HG03520 (cell line): ENCODE data around the gene EML6.

Experiments used
- ATAC-seq: cut with Tn5 transposase; IDR thresholded peaks from one replicate; pipeline ENCODE4 v1.9.1; 2021; ENCODE audit warnings: mild to moderate bottlenecking, moderate library complexity; ENCODE audit not compliant: unreplicated experiment

The EML6 gene

DNA sequence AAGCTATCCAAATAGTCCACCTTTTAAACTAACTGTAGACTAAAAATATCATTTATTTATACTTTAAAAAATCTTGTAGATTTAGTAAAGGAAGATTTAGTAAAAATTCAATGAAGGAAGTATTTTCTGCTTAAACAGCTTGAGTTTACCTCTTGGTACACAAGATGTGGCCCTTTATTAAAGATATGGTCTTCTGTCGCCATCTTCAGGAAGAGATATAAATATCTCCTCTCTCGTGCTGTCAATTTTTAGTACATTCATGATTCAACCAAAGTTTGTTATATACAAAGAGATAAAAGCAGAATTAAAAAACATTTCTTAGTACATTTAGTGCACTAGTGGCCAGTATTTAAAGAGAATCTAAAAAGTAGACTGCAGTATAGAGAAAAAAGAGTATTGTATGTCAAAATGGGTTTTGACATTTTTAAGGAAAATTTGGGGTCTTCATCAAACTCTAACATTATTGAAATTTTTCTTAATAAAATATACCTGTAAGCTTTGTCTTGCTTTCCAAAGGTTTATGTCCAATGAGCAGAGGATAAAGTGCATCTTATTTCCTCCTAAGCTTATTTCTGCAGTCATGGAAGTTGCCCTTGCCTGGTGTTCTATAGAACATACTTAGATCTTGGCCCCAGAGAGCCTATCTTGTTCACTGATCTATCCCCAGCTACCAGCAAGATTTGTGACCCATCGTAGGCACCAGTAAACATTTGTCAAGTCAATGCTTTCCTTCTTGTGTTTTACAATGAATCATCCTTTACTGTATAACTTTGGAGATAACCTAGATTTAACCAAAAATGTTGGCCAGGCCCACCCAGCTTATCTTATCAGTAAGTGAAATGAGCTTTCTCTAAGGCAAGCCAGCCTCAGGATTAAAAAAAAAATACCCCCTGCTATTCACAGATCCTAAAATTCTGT, 18.5 kb upstream of the EML6 start:
- no peak for ATAC-seq

DNA sequence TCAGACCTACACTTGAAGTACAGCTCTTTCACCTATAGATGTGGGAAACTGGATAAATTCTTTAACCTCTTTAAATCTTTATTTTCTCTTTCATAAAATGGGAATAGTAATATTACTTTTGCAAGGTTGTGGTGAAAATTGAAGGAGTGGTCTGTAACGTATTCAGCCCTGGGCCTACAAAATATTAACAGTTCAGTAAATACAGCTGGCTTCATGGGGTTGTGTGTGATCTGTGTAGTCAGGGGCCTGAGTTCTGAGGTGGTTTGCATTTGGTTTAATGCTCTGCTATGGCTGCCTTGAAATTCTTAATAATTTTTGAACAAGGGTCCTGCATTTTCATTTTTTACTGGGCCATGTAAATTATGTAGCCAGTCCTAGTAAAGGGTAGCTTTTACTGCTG, 16.8 kb upstream of the EML6 start:
- ATAC-seq, result no peak

DNA sequence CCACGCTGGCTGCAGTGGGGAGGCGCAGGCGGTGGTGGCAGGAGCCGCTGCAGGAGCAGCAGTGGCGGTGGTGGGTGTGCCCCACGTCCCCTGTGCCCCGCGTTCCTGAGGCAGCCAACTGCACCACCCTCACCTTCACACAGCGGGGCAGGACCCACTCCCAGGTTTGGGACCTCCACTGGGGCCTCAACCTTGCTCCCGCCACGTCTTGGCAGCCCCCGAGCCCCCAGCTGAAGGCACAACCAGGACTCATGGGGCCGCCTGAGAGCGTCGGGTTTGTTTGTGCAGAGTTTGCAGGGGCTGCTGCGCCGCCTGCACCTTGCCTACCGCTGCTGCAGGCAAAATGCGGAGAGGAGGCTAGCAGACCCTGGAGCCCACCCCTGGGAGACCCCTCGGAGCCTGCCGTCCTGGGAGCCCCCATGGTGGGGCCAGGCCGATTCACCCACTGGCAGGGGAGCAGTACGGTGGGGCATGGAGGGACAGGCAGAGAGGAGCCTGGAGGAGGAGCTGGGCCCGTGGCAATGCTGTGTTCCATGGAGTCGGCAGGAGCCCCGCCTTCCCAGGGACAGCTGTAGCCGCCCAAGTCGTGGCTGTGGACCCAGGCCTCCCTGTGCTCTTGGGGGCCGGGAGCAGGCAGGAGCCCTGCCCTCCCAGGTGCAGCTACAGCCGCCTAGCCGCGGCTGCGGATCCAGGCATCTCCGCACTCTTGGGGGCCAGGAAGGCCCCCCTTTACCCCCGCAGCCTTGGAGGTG, 14.7 kb upstream of the EML6 start:
- no peak for ATAC-seq

DNA sequence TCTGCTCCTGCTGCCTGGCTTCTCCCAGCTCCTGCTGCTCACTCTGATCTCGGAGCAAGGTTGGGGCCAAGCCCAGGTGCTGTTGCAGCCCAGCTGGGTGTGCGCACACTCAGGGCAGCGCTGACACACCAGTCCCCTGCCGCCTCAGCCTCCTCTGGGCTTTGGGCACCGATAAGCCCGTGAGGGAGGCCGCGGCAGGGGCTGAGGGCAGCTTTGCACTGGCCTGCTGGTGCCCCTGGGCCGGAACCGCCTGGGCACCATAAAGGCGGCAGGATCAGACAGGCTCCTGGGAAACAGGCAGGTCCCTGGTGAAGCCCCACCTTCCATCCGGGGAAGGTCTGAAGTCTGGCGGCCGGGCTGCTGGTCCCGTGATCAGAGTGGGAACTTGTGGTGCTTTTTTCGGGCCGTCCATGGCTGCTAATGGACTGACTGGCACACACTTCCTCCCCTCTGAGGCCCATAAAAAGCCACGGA, 14.1 kb upstream of the EML6 start:
- ATAC-seq, result no peak

DNA sequence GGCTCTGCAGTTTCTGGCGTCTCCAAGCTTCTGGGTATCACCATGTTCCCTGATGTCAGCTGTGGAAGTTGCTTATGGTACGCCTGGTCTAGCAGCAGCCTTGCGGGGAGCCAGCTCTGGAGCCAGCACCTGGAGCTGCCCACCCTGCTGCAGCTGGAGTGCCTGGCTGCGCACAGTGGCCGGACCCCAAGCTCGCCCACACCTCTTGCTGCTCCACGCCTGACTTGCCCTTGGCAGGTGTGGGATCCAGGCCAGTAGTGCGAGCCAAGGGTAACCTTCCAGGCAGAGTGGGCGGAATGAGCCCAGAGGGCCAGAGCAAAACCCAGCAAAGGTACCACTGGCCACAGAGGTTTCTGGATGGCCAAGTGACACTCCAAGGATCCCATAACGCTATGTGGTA, 13.2 kb upstream of the EML6 start:
- ATAC-seq, result no peak

DNA sequence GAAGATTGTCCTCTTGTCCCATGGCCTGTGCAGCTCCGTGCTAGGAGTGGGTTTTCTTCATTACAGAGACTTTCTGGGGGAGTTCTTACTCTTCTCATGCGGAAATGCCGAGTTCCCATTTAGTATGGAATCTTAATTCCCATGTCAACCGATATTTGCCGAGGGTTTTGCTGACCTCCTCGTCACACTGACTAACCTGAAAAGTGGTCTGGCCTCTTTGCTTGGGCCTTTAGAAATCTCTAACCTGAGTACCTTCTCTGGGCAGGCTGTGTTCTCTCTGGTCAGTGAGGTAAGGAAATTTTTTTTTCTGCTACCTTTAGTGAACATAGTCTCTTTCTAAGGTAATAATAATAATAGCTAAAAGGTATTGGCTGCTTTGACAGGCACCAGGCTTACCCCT, 10.9 kb upstream of the EML6 start:
- no peak for ATAC-seq

DNA sequence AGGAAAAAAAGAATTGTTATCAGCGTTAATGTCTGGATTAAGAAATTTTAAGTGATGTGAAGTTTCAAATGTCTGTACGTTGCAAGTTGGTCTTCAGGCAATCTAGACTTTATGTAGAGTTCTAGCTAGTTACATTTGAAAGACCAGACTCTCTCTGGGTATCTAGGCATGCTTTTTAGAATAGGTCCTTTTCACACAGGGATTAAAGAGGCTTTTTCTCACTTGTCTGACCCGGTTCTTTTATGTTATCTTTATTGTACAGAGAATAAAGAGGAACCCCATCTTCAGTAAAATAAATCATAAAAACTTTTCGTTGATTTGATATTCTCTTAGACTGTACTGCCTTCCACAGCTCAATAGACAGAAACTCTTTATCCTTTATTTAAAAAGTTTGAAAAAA, 8.5 kb upstream of the EML6 start:
- ATAC-seq, result no peak

DNA sequence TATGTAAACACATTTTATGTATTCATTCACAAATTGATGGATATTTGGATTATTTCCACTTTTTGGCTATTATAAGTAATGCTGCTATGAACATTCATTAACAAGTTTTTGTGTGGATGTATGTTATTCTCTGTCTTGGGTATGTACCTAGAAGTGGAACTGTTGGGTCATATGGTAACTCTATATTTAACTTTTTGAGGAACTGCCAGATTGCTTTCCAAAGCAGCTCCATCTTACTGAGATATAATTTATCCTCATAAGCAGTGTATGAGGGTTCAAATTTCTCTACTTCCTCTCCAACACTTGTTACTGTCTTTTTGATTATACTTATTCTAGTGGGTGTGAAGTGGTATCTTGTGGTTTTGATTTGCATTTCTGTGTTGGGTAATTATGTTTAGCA, 7.1 kb upstream of the EML6 start:
- ATAC-seq, result no peak

DNA sequence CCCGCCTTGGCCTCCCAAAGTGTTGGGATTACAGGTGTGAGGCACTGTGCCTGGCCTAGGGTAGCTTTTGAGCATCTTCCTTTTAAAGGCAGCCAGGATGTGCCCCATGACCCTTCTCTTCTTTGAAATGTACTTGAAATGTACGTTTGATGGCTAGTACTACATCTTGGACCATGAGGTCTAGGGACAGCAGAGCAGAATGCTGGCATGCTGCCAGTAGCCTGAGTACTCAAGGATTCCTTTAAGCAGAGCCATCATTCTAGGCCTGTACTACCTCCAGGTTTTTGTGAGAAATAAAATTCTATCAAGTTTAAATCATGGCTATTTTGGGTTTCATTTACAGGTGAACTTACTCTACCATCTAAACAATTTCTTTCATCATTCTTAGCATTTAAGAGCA, 2.9 kb upstream of the EML6 start:
- no peak for ATAC-seq

DNA sequence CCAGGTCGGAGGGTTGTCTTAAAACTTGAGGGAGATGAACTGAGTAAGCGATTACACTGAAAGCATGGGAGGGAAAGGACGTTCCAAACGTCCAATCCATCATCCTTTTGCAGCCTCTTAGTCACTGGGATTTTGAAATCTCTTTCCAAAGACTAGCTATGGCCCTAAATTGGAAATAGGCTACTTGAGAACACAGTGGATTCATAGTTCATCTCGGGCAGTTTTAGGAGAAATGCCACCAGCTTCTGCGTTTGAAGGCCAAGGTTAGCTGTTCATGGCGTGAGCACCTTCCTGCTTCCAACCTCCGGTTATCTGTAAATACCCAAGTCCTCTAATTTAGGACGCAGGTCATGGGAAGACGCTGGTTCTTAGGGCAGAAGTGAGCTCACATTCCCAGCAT, 821 bp upstream of the EML6 start:
- no peak for ATAC-seq

DNA sequence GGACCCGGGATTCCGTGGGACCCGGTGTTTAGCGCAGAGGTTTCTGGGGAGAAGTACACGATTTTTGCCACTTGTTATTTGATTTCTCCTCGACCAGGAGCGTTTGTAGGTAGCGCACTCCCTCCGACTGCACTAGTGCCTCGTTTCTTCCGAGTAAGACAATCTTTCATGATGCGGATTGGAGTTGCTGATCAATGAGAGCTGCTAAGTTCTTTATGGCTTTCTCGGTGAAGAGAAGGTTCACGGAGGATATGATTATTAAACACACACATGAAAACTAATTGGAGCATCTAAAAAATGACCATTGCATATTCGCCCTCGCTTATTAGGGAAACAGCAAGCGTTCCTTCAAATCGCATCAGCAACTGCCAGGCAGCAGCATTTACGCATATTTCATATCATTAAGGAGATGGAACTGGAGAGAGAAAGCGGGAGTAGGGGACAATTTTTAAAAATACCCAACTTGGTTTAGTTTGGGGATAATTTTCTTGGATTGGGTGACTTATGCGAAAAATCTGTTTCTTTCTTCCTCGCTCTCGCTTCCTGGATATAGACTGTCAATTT, 616 bp downstream of the EML6 start:
- ATAC-seq, result no peak

DNA sequence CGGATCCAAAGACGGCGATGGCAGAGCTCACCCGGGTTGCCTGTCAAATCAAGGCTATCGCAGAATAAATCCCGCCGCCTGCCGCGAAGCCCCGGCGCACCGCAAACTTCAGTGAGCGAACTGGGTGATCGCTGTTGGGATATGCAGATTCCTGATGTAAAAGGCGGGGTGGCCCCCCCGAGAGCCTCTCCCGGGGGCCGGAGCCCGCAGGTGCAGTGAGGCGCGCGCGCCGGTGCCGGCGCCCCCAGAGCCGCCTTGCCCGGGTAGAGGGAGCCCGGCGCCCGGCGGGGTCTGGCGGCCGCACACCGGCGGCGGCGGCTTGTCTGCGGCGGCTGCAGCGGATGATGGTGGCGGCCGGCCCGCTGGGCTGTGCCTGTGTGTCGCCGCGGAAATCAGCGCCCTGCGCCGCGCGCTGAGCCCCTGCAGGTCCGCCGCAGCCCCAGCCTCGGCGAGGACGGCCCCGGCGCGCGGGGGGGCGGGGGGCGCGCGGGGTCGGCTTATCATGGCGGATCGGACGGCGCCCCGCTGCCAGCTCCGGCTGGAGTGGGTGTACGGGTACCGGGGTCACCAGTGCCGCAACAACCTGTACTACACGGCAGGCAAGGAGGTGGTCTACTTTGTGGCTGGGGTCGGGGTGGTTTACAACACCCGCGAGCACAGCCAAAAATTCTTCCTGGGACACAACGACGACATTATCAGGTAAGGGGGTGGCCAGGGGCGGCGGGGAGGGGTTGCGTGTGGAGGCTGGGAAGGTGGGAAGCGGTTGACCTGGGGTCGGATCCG, 1.3 kb downstream of the EML6 start:
- no peak for ATAC-seq

DNA sequence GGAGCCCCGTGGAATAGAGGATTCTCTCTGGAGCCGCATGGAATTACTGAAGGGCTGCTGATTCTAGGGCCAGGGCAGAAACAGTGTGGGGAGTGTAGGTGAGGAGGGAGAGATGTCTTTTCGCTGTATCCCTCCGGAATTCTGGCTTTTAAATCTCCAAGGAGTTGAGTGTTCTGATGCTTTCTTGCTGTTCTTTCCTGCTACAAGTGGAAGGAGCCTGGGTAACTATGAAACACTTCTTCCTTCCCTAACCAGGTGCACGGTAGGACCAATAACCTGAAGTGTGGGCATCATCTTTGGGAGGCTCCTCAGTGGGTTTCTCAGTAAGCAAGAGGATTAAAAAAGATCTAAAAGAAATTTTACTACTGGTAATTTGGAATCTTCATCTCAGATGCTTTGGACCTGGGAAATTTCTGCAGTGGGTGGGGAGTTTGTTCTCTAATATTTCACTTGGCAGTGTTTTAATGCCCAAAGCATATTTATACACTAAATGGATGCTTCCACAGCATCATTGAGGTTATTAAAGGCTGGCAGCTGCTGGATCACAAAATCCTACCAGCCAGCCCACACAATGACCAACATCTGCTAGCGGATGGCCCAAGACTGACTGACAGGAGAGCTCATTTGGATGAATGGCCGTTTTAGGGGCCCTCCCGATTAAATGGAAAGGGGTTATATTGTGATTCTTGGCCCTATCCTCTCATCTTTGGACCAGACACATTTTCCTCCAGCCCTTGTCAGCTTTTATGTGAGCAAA, 2.1 kb downstream of the EML6 start:
- ATAC-seq, result no peak

DNA sequence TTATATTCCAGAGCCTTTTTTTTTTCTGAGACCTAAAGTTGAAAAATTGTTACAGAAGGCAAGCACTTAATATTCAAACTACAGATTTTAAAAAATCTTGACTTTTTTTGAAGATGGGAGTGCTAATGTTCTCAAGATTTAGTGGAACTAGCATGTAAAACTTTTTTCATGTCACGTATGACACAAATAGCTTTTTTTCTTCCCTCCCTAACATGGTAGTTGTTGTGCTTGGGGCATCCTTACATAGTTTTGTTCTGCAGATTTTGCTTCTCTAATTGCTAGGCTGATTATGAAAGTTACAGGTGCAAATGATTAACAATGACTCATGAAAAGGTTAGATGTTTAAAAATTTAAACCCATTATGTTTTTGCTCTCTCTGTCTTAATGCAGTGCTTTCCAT, 3.0 kb downstream of the EML6 start:
- no peak for ATAC-seq

DNA sequence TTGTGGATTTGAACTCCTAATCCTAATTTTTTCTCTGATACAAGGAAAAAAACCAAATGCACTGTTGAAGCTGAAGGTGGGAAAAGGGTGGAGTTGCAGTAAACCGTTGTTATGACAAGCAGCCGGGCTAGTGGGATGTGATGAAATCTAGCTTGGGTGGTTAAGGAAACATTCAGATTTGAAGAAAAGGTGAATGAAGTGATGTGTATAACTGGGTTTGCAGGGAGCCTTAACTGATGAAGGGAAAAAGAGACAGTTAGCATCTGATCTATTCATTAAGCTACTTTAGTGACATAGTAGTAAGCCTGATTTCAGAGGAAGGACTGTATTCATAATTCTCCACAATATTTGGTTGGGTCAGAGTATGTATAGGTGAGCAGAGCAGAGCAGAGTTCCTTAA, 3.5 kb downstream of the EML6 start:
- no peak for ATAC-seq

DNA sequence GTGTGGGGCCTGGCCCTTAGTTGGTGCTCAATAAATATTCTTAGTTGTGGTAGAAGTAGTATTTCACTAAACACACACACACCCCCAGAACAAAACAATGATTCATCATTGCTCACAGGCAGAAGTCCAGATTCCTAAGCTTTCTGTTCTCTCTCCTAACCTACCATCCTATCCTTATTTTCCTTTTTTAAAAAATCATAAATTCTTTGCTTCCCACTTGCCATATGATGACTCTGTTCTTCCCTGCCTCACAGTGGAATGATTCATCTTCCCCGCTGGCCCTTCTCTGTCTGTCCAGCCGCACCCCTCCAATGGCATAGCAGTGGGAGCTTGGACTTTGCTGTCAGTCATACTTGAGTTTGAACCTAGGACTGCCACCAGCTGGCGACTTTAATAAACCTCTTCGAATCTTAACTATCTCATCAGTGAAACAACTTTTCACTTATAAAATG, 5.2 kb downstream of the EML6 start:
- ATAC-seq, result no peak

DNA sequence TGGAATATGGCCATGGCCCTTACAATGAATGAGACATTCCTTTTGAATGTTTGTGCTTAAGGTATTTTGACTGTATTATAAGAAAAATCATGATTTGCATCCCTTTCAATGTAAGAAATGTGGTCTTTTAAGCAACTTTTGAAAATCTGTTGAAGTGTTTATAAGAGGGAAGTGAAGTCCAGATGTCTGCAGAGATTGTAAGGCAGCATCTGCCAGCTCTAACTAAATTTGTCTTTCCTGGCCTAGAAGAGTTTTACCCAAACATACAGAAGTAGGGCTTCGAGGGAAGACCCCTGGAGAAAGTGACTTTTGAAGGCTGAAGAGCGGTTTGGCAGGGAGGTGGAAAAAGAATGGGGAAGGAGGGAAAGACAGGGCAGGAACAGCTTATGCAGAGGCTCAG, 12.2 kb downstream of the EML6 start:
- ATAC-seq, result no peak

DNA sequence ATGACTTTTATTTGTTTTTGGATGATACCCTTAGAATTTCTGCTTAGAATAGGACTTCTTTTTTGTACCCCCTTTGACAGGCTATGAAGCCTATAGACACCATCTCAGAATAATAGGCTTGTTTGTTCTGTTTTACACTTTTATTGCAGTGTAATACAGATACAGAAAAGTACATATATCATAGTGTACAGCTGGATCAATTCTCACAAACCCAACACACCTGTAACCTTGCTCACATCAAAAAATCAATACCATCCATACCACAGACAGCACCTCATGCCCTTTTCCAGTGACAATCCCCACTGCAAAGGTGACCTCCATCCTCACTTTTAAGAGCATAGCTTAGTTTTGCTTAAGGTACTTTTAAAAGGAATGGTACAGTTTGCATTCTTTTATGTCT, 14.8 kb downstream of the EML6 start:
- no peak for ATAC-seq

DNA sequence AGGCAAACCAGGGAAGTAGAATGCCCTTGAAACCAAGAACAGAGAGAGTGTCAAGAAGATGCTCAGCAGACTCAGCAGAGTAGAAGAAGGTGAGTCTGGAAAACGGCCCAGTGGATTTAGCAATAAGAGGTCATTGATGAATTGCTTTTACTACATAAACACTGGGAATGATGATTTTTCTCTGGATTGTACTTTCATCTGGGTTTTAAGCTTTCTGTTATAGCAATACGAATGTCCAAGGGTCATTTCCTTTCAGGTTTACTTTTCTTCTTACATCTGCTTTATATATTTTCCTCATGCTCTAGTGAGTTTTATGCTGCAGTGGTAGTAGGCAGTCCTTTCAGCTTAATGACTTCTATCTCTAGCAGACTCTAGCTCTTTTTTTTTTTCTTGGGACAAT, 16.9 kb downstream of the EML6 start:
- ATAC-seq, result no peak

DNA sequence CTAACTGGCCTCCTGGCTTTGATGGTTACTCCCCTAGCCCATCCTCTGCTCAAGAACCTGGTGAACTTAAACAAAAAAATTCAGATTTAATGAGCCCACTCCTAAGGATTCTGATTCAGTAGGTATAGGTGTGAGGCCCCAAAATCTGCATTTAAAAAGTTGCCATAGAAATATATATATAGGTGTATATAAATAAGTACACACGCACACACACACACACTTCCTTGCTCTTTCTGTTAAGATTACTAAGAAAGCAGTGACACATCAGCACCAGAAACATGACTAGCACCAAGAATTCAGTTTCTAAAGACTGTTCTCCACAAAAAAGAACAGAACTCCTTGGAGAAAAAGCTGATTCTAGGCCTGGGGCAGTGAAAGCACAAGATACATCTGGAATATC, 17.8 kb downstream of the EML6 start:
- no peak for ATAC-seq
